Heart left ventricle (tissue), 13 donors: ENCODE results near the gene MICB.

Experiments
- POLR2A ChIP-seq, 2 donors: fragments of 450-650 bp; IDR thresholded peaks; one replicate each; pipeline ENCODE4 v1.6.1; 2017; ENCODE audit warnings: antibody characterized with exemption in 2 of 2, mild to moderate bottlenecking in 2 of 2, moderate library complexity in 2 of 2
- TF ChIP-seq, protein P1 (sequence below), 12 donors: fragments of 200-600 bp; sonication (generic) in 4 of 12; IDR thresholded peaks; one replicate each; pipeline versions ENCODE4 v1.5.0 to v1.8.0; 2018 to 2022; ENCODE audit warnings: antibody characterized with exemption in 12 of 12, mild to moderate bottlenecking in 5 of 12
- donor health status: ischemic (EF 13 %, LVEDD 7.1; RV severe dilation, severe dysfunction).
- donor health status: DM: no; HTN: yes; CAD: no.
- donor health status: DM: no; HTN: no; CAD: no.
- donor health status: ischemic (EF 25% LVEDD 6.9; RV normal size, moderate dysfunction).
- donor health status: ischemic (EF 25% LVEDD 5.7; RV mildly dilated, moderate dysfunction).
- donor health status: ischemic (EF 35%, LVEDD 5.7; RV mildly dilated, moderate dysfunction).
- donor health status: nonischemic (EF 11% LVEDD 7.7; RV severe dilation, severe dysfunction).
- donor health status: DM: yes; HTN: yes; CAD: no.
- donor health status: PGD.
- donor health status: ischemic (EF 29% LVEDD 5.4; RV normal size, mild dysfunction).
- donor health status: nonischemic (EF 23%, LVEDD 6.1; RV moderate dilation, normal function).

DNA sequence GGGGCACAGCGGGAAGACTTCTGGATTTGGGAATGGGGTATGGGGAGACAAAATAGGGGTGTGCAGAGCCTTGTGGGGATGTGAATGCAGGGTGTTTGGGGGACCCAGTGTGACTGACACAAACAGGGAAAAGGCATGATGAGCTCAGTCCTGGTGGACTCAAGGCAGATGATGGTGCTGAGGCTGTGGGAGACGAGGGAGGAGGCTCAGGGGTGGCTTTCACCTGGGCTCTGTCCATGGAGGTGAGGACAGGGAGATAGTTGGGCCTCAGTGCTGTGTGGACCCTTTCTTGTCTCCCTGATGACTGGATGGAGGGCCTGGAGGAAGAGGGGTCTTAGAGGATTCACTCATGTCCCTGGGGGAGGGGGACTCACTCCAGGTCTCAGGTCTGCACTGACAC, 26.2 kb upstream of the MICB start:
- TF ChIP-seq, protein P1, sequence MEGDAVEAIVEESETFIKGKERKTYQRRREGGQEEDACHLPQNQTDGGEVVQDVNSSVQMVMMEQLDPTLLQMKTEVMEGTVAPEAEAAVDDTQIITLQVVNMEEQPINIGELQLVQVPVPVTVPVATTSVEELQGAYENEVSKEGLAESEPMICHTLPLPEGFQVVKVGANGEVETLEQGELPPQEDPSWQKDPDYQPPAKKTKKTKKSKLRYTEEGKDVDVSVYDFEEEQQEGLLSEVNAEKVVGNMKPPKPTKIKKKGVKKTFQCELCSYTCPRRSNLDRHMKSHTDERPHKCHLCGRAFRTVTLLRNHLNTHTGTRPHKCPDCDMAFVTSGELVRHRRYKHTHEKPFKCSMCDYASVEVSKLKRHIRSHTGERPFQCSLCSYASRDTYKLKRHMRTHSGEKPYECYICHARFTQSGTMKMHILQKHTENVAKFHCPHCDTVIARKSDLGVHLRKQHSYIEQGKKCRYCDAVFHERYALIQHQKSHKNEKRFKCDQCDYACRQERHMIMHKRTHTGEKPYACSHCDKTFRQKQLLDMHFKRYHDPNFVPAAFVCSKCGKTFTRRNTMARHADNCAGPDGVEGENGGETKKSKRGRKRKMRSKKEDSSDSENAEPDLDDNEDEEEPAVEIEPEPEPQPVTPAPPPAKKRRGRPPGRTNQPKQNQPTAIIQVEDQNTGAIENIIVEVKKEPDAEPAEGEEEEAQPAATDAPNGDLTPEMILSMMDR (IDR thresholded peaks at IDR 0.05): no peak
- TF ChIP-seq POLR2A (IDR thresholded peaks at IDR 0.05): no peak
